ENCODE measurements around the gene RIPK3. TPM values are rescaled to one million over a fixed set of nuclear protein-coding genes. Genes with fewer than 3 reads are reported as not detected.
"Not testable (repeated sequence)": the region's sequence is repeated elsewhere in the genome, so short reads cannot be mapped to it uniquely, and the experiment has no call there.

RIPK3 gene
- polyA plus RNA-seq, 4 donors, result 2.6 to 4.4 (median 3.5) TPM

GRCh38 chr14:24349742-24350141 is 10.0 kb upstream of the RIPK3 start:
- no peak for DNase-seq (ENCODE audit: low read depth in 4 of 4, low spot score in 2 of 4)

- no peak for DNase-seq (ENCODE audit: low read depth in 4 of 4, low spot score in 2 of 4)
Measured at GRCh38 chr14:24348186-24348585, 8.4 kb upstream of the RIPK3 start.

DNA sequence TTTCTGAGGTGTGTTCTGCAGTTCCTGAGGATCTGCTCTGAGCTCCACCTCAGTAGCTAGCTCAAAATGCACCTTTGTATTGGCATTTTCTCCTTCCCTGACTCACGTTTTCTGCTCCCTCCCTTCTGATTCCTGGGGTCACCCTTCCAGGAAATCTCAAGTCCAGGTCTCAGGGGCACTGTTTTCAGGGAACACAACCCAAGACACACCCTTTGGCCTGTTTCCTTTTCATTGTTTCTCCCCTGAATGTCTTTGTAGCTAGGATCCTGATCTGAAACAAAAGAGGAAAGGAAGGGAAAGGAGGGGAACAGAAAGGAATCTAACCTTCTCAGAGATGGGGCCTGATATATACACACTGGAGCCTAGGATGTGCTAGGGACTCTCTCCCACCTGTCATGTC is 7.3 kb upstream of the RIPK3 start:
- no peak for DNase-seq (ENCODE audit: low read depth in 4 of 4, low spot score in 2 of 4)

DNA sequence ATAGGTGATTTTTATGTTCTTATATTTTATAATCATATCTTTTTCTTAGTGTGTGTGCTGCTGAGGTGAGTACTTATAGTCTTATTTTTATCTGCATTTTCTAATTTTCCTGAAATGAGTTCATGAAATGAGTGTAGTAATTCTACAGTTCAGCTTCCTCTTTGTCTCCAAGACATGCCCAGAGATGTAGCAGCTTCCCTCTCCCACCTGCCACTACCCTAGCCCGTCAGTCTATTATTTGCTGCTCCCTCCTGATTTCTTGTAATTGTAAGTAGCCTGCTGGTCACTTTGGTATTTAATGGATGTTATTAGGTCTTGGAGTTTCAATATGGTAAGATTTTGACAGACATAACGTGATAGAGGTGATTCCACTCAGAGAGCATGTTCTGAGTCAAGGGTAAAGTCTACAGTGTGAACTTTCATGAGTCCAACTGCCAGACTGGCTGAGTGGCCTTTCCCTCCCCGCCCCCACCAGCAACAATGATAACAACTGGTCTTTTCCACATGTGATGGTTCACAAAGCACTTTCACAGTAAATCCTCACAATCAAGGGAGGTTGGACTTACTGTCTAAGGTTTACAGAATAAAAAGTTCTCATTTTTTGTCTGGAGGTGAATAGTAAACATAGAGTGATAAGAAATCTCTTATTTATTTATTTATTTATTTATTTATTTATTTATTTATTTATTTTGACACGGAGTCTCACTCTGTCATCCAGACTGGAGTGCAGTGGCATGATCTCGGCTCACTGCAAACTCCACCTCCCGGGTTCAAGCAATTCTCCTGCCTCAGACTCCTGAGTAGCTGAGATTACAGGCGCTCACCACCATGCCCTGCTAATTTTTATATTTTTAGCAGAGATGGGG is 4.2 kb upstream of the RIPK3 start:
- no peak for DNase-seq (ENCODE audit: low read depth in 4 of 4, low spot score in 2 of 4)

DNA sequence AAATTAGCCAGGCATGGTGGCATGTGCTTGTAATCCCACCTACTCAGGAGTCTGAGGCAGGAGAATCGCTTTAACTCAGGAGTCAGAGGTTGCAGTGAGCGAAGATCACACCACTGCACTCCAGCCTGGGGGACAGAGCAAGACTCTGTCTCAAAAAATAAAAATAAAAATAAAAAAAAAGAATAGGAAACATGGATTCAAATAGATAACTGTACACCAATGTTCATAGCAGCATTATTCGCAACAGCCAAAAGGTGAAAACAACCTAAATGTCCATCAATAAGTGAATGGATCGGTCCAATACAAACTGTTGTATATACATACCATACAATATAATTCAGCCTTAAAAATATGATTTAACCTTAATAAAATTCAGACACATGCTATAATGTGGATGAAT is 3.1 kb upstream of the RIPK3 start:
- DNase-seq (ENCODE audit: low read depth in 4 of 4, low spot score in 2 of 4), result no peak

- no peak for DNase-seq (ENCODE audit: low read depth in 4 of 4, low spot score in 2 of 4)
Measured at GRCh38 chr14:24340606-24341005, 815 bp upstream of the RIPK3 start.

DNA sequence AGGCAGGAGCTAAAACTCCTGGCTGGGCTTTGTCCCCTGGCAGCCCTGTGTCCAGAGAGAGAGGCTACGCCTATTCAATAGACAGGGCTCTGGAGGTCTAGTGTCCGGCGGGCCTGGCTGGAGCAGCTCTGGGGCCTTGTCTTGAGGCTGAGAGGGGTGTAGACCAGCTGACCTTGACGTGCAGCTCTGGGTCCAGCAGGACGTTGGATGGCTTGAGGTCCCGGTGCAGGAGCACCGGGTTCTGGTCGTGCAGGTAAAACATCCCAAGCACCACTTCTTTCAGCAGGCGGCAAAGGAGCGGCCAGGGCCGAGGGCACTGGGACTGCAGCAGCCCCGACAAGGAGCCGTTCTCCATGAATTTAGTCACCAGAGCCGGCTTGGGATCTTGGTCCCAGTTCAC is 948 bp downstream of the RIPK3 start:
- no peak for DNase-seq (ENCODE audit: low read depth in 4 of 4, low spot score in 2 of 4)

GRCh38 chr14:24337824-24338175 is 2.0 kb downstream of the RIPK3 start:
- no peak for DNase-seq (ENCODE audit: low read depth in 4 of 4, low spot score in 2 of 4)

- DNase-seq (ENCODE audit: low read depth in 4 of 4, low spot score in 2 of 4), result no peak
Measured at GRCh38 chr14:24337144-24337823, 2.5 kb downstream of the RIPK3 start.

GRCh38 chr14:24335461-24336171 is 4.2 kb downstream of the RIPK3 start:
- no peak for DNase-seq (ENCODE audit: low read depth in 4 of 4, low spot score in 2 of 4)

DNA sequence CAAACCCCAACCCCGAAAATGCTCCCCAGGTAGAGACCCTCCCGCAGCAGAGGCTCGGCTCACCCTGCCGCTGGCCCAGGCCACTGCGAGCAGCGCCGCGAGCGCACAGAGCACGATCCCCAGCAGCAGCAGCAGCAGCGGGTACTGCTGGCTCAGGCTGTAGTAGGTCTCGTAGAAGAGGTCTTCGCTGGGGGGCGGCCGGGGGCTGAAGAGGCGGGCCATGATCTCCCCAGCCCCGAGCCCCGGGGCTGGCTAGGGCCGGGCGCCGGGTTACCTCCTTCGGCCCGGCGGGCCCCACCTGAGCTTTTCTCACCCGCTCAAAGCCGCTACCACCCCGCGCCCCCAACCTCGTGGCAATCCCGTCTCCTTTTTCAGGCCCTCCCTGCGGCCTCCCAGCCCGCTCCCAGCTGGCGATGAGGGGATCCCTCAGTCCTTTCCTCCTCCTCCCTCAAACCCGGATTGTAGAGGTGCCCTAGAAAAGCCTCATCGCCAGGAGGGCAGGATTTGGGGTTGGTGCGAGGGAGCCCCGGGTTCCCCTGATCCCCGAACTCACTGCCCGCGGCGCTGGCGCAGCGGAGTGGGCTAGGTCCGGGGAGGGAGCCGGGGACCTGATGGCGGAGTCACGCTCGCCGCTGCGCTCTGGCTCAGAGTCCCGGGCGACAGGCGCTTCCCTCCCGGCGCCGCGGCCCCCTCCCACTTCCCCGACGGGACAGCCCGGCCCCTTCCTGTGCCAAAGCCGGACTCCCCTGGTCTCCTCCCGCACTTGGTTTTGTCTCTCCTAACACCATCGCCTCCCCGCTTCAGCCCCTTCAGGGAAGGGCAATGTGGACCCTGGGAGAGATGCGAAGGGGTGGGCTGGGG is 5.1 kb downstream of the RIPK3 start, which contains the start of gene ADCY4:
Gene ADCY4 (minus strand): TSS at position 641 of the 861 bp plus-strand sequence. CDS start 419 bp downstream, at position 222.
- DNase-seq (ENCODE audit: low read depth in 4 of 4, low spot score in 2 of 4), result no peak

DNA sequence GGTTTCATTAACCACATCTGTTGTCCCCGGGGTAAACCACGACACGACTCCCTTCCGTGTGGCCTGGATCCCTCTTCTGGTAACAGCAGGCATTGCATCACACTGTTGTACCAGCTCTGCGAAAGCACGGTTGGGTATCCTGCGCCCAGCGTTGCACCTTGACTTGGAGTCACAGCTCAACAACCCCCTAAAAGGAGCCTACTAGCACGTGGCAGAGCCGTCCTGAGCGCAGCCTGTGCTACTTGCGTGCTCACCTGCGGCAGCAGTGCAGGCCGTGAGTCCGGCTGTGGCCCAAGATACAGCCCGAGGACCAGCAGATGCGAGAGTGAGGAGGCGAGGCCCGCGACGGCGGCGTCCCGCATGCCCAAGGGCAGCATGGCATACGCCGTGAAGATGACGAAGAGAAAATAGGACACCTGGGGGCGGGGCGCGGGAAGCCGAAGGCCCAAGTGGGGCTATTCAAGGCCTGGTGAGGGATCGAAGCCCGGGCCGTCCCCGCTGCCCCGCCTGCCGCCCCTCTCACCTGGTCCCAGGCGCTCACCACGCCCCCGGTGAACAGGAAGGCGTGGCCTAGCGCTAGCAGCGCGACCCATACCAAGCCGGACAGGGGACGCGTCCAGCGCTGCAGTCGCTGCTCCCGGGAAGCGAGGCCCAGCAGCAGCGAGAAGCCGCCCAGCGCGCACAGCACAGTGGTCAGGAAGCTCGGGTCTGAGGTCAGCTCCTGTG is 7.4 kb downstream of the RIPK3 start:
- DNase-seq (ENCODE audit: low read depth in 4 of 4, low spot score in 2 of 4), result no peak

DNA sequence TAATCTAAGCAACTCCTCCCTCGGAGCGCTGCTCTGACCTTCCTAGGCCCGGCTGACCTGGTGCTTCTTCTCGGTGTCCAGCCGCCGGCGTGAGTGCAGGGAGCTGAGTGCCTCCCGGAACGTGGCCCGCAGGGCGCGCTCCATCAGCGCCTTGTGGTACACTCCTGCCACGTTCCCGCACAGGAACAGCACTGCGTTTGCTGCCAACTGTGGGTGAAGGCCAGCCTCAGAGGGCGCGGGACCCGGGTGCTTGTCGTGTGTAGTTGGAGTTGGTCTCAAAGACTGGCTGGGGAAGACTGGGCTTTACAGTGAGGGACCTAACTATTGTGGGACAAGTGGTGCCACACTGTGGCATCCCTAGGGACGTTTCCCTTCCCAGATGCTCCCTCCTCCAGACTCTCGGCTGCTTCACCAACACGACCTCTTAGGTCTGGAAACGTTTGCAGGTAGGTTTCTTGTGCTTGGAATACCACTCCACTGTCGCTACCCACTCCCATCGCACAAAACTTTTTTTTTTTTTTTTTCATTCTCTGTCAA is 8.0 kb downstream of the RIPK3 start:
- DNase-seq (ENCODE audit: low read depth in 4 of 4, low spot score in 2 of 4), result no peak

DNA sequence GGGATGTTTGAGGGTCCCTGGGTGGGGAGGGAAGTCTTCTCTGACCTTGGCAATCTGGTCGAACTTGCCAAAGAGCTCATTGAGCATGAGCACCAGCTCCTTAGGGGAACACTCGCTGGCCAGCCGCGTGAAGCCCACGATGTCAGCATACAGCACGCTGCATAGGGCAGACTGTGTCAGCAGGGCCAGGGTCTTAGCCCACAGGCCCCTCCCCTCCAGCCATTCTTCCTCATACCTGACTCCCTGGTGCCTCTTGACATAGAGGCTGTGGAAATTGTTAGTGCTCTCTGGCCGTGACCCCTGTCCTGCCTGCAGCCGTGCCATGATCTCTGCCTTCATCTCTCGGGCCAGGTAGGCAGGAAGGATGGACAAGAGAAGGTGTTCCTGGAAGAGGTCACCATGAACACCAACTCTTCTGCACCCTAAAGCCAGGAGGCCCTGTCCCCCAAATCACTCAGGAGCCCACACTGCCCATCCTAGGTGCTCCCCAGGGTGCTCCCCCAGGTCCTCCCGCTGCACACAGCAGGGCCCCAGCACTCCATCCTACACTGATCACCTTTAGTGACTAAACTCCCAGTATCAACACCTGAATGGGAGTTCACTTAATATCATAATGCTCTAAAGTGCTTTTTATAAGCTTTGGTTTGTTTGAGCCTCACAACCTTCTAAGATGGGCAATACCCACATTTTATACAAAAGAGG is 8.7 kb downstream of the RIPK3 start:
- DNase-seq (ENCODE audit: low read depth in 4 of 4, low spot score in 2 of 4), result no peak

DNA sequence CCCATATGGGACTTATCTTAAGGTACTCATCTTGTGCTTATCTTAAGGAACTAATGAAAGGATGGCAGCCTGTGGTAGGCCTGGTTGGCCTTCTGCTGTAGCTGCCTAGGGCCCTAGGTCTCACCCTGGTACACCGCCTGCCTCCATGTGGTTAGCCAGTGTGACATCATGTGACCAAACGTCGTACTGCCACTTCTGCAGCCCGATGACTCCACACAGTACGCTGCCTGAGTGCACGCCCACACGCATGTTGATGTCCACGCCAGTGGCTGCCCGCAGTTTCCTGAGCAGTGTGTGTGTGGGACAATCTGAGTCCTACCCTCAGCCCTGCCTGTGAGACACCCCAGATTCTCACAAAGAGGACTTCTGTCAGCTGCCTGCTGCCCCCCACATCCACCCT is 10.1 kb downstream of the RIPK3 start:
- DNase-seq (ENCODE audit: low read depth in 4 of 4, low spot score in 2 of 4), result no peak

- DNase-seq (ENCODE audit: low read depth in 4 of 4, low spot score in 2 of 4), result no peak
Measured at GRCh38 chr14:24329073-24329663, 10.6 kb downstream of the RIPK3 start.

- DNase-seq (ENCODE audit: low read depth in 4 of 4, low spot score in 2 of 4), result not testable (repeated sequence)
Measured at GRCh38 chr14:24327914-24328313, 11.9 kb downstream of the RIPK3 start.

DNA sequence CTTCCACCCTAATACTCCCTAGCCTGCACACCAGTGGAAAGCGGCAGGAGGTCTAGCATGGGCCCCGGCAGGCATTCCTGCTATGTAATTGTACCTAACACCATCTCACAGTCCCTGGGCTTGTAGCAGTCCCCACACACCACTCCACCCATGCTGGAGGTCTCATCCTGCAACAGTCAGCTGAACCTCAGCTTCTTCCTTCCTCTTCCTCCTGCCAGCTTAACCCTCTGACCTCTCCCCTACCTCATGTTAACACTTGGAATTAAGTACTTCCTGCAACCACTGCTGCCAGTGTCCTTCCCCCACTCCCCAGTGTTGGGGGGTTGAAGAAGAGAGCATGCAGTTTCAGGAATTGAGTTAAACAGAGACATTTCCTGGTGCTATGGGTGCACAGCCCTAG is 12.5 kb downstream of the RIPK3 start:
- DNase-seq (ENCODE audit: low read depth in 4 of 4, low spot score in 2 of 4), result no peak

DNA sequence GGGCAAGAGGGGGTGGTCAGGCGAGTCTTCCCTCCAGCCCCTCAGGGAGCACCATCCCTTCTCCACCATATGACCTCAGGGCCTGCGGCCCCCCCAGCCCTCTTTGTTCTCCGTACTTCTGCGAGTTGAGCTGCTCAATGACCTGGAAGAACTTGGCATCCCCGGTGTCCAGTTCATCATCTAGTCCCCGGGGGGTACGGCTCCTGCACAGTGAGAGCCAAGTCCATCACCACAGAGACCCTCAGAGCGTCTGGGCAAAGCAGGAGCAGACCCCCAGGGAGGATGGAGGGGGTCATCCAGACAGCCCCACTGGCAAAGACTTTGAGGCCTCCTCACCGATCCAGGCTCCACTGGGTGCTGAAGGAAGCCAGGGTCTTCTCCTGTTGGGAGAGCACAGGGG is 13.8 kb downstream of the RIPK3 start:
- DNase-seq (ENCODE audit: low read depth in 4 of 4, low spot score in 2 of 4), result no peak
